GM12801 (cell line): ENCODE data around the gene ITIH5.

Source experiments
- TF ChIP-seq, protein P1 (sequence below): IDR thresholded peaks from one replicate; pipeline ENCODE4 v1.5.1; 2011; ENCODE audit warnings: control low read depth; ENCODE audit not compliant: insufficient read length; ENCODE audit errors: extremely low read depth

Gene ITIH5

DNA sequence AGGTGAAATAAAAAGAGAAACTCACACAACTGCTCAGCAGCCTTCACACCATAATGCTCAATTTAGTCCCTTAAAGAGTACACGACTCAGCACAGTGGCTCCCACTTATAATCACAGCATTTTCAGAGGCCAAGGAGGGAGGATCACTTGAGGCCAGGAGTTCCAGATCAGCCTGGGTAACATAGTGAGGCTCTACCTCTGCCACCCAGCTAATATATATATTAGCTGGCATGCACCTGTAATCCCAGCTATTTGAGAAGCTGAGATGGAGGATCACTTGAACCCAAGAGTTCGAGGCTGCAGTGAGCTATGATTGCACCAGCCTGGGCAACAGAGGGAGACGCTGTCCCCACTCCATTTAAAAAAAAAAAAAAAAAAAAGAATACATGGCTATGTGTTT, 38.6 kb upstream of the ITIH5 start:
- TF ChIP-seq, protein P1, sequence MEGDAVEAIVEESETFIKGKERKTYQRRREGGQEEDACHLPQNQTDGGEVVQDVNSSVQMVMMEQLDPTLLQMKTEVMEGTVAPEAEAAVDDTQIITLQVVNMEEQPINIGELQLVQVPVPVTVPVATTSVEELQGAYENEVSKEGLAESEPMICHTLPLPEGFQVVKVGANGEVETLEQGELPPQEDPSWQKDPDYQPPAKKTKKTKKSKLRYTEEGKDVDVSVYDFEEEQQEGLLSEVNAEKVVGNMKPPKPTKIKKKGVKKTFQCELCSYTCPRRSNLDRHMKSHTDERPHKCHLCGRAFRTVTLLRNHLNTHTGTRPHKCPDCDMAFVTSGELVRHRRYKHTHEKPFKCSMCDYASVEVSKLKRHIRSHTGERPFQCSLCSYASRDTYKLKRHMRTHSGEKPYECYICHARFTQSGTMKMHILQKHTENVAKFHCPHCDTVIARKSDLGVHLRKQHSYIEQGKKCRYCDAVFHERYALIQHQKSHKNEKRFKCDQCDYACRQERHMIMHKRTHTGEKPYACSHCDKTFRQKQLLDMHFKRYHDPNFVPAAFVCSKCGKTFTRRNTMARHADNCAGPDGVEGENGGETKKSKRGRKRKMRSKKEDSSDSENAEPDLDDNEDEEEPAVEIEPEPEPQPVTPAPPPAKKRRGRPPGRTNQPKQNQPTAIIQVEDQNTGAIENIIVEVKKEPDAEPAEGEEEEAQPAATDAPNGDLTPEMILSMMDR: no peak

DNA sequence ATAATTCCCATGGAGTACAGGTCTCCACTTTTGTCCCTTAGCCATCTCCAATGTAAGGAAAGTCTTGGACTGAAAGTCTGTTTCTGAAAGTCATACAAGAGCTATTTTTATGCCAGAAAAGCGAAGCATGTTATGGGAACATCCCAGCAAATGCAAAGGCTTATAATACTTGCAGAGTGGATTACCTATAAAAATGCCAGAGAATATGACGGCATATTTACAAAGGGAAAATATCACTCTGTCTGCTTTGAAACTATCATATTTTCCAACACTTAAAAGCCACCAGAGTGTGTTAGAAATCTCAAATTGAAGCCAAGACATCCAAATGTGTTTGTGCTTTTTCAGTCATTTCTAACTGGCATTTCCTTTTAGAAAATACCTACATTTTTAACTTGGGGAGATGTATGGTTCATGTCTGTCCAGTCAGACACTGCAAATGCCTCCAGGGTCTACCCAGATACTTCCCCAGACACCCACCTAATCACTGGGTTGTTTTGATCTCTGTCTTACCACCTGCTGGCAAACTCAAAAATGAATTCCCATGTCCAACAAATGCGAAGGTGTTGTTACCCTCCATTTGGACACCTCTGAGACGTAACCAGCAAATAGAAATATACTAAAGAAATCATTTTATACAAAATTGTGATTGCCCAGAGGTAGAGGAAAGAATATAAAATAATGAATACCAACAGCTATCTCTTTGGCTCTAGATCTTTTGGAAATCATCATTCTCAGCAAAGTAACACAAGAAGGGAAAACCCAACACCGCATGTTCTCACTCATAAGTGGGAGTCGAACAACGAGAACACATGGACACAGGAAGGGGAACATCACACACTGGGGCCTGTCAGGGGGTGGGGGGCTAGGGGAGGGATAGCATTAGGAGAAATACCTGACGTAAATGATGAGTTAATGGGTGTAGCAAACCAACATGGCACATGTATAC, 37.6 kb upstream of the ITIH5 start:
- TF ChIP-seq, protein P1: no peak

DNA sequence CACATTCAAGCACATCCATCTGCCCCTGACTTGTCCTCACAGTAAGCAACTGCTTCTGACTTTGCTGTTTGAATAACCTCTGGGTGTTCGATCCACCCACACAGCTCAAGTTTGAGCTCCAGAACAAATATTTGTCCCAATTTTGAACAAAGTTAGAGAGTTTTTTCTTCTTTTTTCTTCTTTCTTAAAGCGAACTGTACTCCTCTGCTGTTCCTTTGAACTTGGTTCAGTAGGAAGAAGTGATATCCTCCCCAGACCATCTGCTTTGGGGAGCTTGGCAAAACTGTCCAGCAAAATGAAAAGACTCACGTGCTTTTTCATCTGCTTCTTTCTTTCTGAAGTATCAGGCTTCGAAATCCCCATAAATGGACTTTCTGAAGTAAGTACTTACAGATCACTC, 36.4 kb upstream of the ITIH5 start, which contains the start of gene ITIH2:
Gene ITIH2, plus strand, starts transcription at position 177 of the 400 bp plus-strand sequence. Its CDS starts 119 bp downstream, at position 296.
- TF ChIP-seq, protein P1: no peak

DNA sequence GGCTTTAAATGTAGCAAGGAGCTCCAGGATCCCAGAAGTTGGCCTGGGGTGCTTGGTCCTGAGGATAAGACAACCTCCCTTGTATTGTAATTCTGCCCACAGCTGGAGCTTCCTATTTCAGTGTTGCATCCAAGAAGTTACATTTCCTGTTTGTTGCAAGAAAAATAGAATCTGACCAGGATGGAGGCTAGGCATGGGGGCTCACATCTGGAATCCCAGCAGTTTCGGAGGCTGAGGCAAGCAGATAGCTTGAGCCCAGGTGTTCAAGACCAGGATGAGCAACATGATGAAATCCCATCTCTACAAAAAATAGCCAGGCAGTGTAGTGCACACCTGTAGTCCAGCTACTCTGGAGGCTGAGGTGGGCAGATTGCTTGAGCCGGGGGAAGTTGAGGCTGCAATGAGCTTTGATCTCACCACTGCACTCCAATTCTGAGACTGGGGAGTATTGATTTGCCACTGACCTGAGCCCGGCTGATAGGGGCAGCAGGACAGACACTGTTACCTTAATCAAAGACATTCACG, 35.6 kb upstream of the ITIH5 start:
- TF ChIP-seq, protein P1: no peak

DNA sequence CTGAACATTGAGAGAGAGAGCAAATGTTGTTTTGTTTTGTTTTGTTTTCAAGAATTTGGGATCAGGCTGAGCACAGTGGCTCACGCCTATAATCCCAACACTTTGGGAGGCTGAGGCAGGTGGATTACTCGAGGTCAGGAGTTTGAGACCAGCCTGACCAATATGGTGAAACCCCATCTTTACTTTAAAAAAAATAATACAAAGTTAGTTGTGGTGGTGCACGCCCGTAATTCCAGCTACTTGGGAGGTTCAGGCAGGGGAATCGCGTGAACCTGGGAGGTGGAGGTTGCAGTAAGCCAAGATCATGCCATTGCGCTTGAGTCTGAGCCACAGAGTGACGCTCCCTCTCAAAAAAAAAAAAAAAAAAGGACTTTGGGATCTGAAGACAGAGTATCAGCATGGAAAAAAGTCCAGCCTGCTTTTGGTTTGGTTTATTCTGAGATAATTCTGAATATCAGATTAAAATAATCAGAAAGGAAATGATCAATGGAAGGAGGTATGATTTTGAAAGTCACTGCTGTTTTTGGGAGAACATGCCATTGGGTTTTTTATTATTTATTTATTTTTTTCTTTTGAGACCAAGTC, 34.5 kb upstream of the ITIH5 start:
- TF ChIP-seq, protein P1: no peak

DNA sequence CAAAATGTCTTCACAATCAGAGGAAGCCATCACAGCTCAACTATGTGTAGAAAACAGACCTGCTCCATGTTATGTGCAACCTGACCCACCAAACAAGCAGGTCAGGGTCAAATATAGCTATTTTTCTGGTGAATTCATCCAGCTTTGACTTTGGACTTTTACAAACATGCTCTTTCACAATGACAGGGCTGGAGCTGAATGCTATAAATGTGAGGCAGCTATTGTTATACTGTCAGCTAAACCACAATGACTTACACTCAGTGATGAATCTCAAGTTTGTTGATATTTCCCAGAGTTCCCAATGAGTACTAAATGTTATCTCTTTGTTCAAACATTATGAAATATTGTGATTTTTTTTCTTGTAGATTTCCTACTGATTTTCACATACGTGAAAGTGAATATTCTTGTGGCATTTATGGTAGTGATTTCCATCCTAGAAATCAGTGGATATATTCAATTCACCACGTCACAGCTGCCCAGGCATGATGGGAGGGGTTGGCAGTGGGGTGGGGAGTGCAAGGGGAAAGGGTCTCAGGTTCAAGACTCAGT, 33.9 kb upstream of the ITIH5 start:
- TF ChIP-seq, protein P1: no peak

DNA sequence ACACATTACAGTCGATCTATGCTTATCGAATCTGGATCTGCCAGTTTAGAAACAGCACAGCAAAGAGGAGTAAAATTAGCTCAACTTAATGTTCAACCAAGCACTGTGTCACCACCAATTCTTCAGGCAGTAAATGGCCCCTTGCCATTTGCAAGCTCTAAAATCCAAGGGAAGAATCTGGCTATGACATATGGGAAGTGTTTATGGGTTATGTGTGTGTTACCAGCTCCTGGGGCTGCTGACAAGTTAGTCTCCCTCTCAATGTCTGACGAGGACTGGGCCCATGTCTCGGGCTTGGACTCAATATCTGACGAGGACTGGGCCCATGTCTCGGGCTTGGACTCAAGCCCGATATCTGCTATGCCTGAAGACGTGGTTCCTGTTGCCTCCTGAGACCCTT, 30.7 kb upstream of the ITIH5 start:
- TF ChIP-seq, protein P1: no peak
